Measurements from ENCODE around the gene MYADML2.
A peak's percentile ranks its signal among the peaks of the same experiment; 100 is the strongest.

MYADML2 gene

DNA sequence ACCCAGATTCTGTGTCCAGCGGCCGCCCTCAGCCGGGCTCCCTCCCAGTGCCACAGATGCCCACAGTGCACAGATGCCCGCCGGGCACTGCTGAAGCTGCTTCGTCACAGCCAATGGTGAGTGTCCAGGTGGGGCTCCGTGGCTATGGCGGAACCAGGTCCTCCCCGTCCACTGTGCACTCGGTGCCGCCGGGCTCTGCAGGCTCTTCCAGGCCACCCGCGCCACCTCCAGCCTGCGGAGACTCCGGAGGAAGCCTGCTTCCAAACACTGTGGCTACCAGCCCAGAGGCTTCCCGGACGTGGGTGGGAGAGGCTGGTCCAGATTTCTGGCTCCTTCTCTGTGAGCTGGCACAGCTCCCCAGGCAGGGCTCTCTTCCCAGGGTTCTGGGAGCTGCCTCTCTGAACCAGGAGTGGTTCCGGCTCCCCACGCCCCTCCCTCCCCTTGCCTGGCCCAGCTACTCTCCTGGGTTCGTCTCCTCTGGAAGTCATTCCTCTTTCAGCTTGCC, 7.1 kb downstream of the MYADML2 start:
- DNase-seq (ENCODE audit: low read depth), result no peak
- no peak overlapping the region for H3K4me3 ChIP-seq (replicated peaks; ENCODE audit: low read depth, low read length)
- TF ChIP-seq, protein P1, sequence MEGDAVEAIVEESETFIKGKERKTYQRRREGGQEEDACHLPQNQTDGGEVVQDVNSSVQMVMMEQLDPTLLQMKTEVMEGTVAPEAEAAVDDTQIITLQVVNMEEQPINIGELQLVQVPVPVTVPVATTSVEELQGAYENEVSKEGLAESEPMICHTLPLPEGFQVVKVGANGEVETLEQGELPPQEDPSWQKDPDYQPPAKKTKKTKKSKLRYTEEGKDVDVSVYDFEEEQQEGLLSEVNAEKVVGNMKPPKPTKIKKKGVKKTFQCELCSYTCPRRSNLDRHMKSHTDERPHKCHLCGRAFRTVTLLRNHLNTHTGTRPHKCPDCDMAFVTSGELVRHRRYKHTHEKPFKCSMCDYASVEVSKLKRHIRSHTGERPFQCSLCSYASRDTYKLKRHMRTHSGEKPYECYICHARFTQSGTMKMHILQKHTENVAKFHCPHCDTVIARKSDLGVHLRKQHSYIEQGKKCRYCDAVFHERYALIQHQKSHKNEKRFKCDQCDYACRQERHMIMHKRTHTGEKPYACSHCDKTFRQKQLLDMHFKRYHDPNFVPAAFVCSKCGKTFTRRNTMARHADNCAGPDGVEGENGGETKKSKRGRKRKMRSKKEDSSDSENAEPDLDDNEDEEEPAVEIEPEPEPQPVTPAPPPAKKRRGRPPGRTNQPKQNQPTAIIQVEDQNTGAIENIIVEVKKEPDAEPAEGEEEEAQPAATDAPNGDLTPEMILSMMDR (IDR thresholded peaks at IDR 0.05; ENCODE audit: low read length, missing control alignments), result no peak

DNA sequence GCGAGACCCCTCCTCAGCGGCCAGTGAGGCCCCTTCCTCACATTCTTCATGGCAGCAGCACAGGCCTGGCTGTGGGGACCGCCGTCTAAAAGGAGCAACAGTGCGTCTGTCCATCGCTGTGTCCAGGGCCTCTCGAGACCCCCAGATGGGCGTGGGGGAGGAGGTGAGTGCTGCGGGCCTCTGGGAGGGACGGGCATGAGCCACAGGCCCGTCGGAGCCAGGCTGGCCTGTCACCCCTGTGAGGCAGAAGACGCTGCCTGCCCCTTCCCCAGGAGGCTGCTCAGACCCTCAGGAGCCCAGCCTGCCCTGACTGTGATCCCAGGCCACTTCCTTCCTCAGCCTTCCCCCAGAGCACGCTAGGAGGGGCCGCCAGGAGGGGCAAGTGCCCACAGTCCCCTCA, 7.8 kb downstream of the MYADML2 start:
- no peak overlapping the region for H3K4me3 ChIP-seq (replicated peaks; ENCODE audit: low read depth, low read length)
- DNase-seq (ENCODE audit: low read depth), result no peak

DNA sequence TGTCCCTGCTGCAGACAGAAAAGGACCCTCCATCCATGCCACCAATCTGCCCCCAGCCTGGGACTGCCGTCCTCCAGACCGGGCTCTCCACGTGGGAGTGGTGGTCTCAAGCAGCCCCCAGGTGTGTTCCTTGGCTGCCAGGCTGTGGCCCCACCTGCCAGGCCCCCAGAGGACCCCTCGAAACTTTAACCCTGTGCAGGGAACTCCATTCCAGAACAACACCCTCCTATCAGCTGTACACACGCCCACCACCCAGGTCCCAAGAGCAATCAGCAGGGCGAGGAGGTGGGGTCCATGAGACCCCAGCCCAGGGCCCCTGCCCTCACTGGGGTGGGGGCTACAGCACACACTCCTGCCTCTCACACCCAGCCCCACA, 11.3 kb downstream of the MYADML2 start:
- no peak for DNase-seq (ENCODE audit: low read depth)
- peak overlapping the region; percentile 28 for H3K4me3 ChIP-seq (replicated peaks; ENCODE audit: low read depth, low read length)
- TF ChIP-seq, protein P1 (IDR thresholded peaks at IDR 0.05; ENCODE audit: low read length, missing control alignments), result no peak

More for the DNA sequence above, 7.8 kb downstream of the MYADML2 start:
- TF ChIP-seq, protein P1 (IDR thresholded peaks at IDR 0.05; ENCODE audit: low read length, missing control alignments), result no peak

DNA sequence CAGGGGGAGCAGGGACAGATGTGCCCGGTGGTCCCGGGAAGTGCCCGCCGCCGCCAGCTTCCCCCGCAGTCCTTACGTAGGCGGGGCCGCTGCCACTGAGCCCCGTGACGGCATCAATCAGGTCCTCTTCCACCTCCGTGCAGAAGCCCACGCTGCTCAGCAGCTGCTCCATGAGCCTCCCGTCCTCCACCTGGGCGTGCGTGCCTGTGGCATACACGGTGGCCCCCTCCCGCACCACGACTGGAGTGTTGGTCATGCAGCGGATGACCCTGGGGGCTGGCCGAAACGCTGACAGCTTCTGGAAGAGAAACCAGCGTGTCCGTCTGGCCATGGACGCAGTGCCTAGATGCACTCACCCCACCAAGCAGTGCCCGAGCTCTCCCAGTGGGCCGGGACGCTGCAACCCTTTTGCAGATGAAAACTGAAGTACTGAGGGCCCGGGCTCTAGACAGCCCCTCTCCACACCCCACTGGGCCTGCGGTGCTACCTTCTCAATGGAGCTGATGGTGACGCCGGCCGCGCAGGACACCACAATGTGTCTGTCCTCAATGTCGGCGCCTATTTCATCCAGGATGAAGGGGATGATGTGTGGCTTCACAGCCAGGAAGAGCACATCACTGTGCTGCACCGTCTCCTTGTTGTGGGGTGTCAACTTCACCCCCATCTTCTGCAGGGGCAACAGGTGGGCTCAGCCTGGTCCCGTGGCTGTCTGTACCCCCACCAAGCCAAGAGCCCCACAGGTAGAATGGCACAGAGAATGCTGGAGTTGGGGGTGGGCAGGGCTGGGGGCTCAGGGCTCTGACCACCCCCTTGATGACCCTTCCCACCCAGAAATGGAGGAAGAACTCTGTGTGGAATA, 12.0 kb downstream of the MYADML2 start:
- no peak for DNase-seq (ENCODE audit: low read depth)
- H3K4me3 ChIP-seq (replicated peaks; ENCODE audit: low read depth, low read length), result no peak overlapping the region
- TF ChIP-seq, protein P1 (IDR thresholded peaks at IDR 0.05; ENCODE audit: low read length, missing control alignments), result no peak

DNA sequence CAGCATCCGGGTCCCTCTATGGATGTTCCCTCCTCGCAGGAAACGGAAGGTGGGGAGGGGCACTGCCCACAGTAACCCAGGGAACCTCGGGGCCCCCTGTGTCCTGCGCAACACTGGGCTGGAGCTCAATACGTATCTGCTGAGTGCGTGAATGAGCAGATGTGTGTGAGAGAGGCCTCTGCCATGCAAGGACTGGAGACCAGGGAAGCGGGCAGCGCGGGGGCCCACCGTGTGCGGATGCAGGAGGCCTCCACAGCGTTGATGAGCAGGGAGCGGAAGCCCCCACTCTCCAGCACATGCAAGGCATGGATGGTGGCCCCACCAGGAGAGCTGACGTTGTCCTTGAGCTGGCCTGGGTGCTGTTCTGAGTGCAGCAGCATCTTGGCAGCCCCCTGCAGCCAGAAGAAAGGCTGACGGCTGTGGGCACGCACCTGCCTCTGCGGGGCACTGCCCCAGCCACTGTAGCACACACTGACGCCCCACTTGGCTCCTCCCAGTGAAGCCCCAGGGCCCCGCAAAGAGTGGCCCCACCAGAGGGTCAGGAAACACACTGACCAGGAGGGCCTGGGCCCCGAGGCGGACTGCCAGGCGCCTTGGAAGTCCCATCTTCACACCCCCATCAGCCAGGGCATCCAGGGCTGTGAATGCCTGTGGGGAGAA, 12.8 kb downstream of the MYADML2 start:
- no peak for DNase-seq (ENCODE audit: low read depth)

DNA sequence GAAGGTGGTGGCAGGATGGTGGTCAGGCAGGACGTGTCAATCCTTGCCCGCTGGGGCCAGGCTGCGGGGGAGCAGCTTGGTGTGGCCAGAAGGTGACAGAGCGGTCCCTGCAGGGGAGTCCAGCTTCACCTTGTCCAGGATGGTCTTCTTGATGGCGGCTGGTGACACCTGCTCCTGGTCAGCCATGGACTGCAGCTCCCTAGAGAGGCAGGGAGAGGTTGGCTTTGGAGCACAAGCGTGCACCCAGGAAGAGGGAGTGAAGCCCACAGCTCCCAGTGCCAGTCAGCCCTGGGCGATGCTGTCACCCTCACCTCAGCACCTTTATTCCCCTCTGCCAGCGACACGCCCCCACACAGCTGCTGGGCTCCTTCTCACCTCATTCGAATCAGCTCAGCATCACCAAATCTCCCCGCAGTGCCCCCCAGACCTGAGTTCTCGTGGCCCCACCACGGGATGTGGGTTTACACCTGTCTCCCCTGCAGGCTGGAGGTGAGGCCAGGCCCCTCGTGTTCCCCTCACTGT, 13.8 kb downstream of the MYADML2 start:
- TF ChIP-seq, protein P1 (IDR thresholded peaks at IDR 0.05; ENCODE audit: low read length, missing control alignments), result no peak
- no peak overlapping the region for H3K4me3 ChIP-seq (replicated peaks; ENCODE audit: low read depth, low read length)
- no peak for DNase-seq (ENCODE audit: low read depth)

More for the DNA sequence above, 12.8 kb downstream of the MYADML2 start:
- TF ChIP-seq, protein P1 (IDR thresholded peaks at IDR 0.05; ENCODE audit: low read length, missing control alignments), result no peak
- H3K4me3 ChIP-seq (replicated peaks; ENCODE audit: low read depth, low read length), result no peak overlapping the region
